Bone marrow (tissue), 2 donors: ENCODE results near the gene POPDC3.
"Not testable (repeated sequence)": the region's sequence is repeated elsewhere in the genome, so short reads cannot be mapped to it uniquely, and the experiment has no call there.

Source experiments
- DNase-seq, 2 donors: peaks; one replicate each; lab custom pipeline; 2025; lab: John Stamatoyannopoulos, UW

The POPDC3 gene

DNA sequence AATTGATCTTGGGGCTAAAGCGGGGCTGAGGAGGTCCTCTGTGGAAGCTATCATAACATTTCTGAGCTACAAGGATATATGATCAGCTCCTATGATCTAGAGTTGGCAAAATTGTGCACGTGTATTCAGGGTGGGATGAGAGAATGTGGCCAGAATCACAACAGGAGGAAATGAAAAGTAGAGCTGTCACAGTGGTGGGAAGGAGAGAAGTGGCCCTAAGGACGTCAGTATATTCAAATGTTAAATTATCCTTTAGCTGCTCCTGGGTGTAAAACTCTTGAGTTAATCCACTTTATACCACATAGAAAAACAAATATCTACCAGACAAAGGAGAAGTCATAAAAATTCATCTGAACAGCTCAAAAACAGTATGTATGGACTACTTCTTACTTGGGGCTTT is 14.8 kb upstream of the POPDC3 start:
- DNase-seq = no peak

DNA sequence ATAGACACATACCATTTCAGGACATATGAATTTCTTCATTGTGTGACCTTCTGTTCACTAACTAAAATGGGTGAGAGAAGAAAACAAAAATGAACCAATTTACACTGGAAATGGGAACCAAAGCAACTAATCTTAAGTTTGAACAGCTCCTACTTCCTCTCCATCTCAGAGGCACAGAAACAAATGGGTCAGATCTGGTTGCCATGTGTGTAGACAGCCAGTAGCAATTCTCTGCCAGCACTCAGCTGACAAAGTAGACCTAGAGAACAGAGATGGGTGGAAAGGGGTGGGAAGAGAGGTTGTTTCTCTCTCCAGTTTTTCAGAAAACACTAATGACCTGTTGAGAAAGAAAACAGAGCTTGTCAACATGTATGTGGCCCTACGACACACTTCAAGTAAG is 14.3 kb upstream of the POPDC3 start:
- no peak for DNase-seq

DNA sequence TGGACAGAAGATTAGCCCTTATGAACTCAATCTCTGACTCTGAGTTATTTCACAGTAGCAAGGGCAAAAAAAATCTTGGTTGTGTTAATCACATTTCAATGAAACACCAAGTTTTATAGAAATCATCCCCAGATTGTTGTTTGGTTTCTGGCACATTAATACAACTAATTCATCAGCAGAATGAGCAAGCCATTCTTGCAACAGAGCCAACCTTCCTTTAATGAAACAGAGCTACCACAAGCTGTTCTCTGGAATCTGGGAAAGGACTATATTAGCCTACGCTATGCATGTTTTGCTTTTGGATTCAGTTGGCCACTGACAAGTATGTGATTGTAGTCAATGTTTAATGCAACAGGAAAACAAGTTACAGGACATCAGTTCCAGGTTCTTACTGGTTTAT is 13.8 kb upstream of the POPDC3 start:
- no peak for DNase-seq

GRCh38 chr6:105192707-105193465 is 13.1 kb upstream of the POPDC3 start:
- DNase-seq = no peak

DNA sequence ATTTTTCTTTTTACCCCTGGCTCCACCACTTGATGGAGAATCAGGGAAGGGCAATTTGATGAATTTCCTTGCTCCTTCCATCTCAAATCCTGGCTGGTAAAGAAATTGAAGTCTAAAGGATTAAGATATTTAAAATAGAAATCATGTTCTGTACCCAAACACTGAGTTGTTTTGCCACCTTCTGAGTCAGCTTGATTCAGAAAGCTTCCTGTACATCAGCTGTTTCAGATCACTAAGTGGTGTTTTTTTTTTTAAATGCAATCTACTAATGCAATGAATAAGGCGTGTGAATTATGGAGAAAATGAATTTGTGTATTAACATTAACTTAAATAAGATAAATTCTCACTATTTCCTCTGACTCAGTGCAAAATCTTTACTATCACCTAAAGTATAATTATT is 11.5 kb upstream of the POPDC3 start:
- no peak for DNase-seq

DNA sequence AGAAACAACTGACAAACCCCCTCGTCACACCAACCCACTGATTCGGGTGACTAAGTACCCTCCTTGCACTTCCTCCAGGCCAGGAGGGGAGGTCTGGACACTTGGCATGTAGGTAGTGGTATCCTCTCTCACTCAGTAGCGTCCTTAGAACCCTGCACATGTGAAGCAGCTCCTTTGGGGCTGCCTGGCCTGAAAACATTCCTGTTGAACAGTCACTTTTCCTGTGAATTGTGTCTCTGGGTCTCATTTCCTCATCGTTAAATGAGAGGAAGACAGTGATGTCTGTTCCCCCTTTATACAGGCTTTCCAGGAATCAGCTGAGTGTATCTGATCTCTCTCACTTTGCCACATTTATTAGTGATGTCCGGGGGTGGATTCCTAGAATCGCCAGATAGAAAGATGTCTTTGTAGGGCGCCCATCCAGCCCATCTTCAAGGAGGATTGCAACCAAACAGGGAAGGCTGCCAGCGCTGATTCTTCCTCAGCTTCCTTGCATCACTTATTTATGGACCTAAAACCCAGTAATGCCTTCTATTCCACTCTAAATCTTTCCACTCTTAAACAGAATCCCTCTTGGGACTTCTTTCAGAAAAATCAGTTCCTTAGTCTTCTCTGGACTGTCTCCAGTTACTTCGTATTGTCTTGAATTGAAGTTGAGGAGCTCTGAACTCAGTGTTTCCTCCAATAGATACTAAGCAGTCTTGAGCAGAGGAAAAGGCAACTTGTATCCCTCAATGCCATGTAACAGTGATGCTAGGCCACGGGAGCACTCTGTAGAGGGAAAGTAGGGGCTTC is 9.4 kb upstream of the POPDC3 start:
- DNase-seq = no peak

GRCh38 chr6:105188251-105188650 is 8.4 kb upstream of the POPDC3 start:
- no peak for DNase-seq

GRCh38 chr6:105186576-105186975 is 6.8 kb upstream of the POPDC3 start:
- DNase-seq = no peak

DNA sequence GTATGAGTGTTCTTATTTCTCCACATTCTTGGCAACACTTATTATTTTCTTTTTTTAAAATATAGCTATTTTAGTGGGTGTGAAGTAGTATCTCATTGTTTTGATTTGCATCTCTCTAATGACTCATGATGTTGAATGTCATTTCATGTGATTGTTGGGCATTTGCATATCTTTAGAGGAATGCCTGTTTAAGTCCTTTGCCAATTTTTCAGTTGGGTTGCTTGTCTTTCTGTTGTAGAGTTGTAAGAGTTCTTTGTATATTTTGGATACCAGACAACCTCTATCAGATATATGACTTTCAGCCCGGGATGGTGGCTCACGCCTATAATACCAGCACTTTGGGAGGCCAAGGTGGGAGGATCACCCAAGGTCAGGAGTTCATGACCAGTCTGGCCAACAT is 5.1 kb upstream of the POPDC3 start:
- no peak for DNase-seq

DNA sequence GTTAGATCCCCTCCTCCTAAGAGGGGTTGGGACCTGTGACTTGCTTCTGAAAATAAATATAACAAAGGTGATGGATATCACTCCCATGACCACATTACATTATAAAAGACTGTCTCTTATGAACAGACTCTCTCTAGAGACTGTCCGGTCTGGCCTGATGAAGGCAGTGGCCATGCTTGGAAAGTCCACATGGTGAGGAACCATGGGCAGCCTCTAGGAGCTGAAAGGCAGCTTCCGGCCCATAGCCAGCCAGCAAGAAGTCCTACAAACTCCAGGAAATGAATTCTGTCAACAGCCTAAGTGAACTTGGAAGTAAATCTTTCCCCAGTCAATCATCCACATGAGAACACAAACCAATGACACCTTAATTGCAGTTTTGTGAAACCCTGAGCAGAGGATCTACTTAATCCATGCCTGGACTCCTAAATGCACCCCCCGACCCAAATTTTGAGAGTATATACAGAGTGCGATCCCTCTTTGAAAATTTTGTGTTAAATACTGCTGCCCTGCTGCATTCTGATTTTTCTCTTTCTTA is 2.2 kb upstream of the POPDC3 start:
- DNase-seq = no peak

DNA sequence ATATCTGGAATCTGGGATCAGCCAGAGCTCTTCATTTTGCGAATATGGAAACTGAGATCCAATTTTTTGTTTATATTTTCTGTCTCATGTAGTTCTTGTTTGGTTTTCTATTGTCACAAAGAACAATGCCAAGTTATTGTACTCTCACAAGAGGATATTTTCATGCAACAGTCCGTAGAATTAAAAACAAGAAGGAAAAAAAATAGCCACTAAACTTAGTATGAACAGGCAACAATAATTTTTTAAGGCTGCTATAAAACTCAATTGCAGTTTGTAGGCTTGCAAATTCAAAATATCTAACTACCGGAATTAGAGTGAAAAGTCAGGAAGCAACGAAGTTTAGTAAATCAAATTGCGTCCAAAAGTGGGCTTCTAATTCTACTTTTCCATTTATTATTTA is 1.2 kb downstream of the POPDC3 start:
- DNase-seq = no peak

DNA sequence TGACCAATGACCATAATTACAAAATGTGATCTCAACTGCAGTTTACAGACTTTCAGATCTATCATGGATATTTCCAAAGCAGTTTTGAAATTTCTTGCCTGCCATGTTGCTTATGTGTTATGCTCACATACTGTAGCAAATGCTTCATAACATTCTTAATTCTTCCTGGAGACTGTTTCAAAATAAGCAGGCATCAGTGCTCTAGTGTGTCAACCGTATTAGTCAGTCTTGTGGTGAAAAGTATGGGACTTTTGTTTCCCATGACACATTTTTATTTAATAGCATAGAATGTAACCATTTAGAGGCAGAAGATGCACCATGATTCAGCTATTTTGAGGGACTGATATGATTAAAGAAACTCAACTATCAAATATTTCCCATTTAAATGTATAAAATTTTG is 1.7 kb downstream of the POPDC3 start:
- DNase-seq = no peak

GRCh38 chr6:105177556-105177955 is 2.3 kb downstream of the POPDC3 start:
- no peak for DNase-seq

GRCh38 chr6:105174512-105174911 is 5.3 kb downstream of the POPDC3 start:
- no peak for DNase-seq

GRCh38 chr6:105172515-105172914 is 7.3 kb downstream of the POPDC3 start:
- not testable (repeated sequence) for DNase-seq

GRCh38 chr6:105170059-105170458 is 9.8 kb downstream of the POPDC3 start:
- no peak for DNase-seq

GRCh38 chr6:105167914-105168313 is 11.9 kb downstream of the POPDC3 start:
- DNase-seq = no peak

DNA sequence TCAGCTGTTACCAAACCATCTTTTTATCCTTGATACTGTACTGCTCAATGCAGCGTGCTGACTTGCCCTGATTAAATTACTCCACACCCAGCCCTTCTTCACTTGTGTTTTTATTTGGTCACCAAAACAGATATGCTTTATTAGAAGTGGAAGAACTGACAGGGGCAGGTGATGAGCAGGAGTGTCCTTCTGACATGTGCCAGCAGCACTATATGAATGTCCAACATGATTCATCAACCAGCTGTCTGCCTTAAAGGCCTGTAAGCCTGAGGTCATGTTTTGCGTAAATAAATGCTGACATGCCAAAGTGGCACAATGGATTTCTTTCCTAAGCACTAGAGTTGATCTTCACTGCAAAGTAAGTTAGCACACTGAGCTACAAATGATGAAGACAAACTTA is 15.4 kb downstream of the POPDC3 start:
- no peak for DNase-seq

DNA sequence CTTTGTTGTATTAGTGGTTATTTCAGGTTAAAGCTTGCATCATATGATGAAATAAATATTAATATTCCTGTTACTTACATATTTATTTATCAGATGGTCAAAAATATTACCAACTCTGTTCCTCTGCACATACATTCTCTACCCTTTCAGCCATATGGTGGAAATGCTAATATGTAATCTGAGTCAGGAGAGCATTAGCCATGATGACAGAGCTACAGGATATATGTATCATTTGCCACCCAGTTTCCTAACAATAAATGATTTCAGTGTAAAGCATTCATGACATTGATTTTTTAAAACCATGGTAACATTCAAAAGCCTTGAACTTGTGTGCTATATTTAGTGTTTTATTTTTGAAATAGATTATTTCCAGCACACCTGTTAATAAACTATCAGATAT is 16.6 kb downstream of the POPDC3 start:
- no peak for DNase-seq

GRCh38 chr6:105162377-105162776 is 17.4 kb downstream of the POPDC3 start:
- no peak for DNase-seq

DNA sequence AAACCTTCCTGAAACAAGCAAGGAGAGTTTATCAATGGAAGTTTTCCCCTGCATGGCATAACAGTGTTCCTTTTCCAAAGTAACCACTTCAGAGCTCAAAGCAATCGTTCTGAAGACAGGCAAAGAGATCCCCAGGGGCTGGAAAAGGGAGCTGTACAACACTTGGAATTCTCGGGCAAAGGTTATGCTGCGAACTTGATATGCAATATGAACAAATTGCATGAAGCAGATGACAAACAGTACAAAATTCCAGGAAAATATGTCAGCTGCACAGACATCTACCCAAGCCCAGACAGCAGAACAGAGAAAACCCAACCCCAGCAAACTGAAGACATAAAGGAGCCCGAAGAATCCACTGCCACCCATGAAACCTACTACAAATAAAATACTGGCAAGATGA is 18.4 kb downstream of the POPDC3 start:
- DNase-seq = no peak

- DNase-seq = no peak
These were observed 26.1 kb downstream of the POPDC3 start for GRCh38 chr6:105153676-105154075.

- DNase-seq = no peak
These were observed 26.9 kb downstream of the POPDC3 start for GRCh38 chr6:105152880-105153279.
